Kidney (tissue), 14 donors: ENCODE data around the gene IPPK. TPM values are rescaled to one million over a fixed set of nuclear protein-coding genes. Genes with fewer than 3 reads are reported as not detected.

Source experiments
- DNase-seq, 5 donors: peaks; one replicate each; pipeline ENCODE4 v3.0.0-alpha.2; 2013 to 2020
- FAIRE-seq: peaks from 2 replicates; lab custom pipeline; 2012; peaks lifted over from hg19 to GRCh38; lab: Jason Lieb, UNC
- H3K27ac ChIP-seq, 2 donors: one replicate each; pipeline ENCODE4 v1.7.0; 2013; ENCODE audit warnings: low read depth in 2 of 2, low read length in 2 of 2, inconsistent platforms in 1 of 2
- H3K27me3 ChIP-seq: one replicate; pipeline ENCODE4 v1.7.1; 2013; ENCODE audit warnings: low read length, inconsistent platforms; ENCODE audit not compliant: control insufficient read depth, insufficient read depth
- H3K36me3 ChIP-seq, 3 donors: one replicate each; pipeline versions ENCODE4 v1.7.0 to v1.7.1; 2013; ENCODE audit warnings: low read length in 3 of 3, control low read depth in 1 of 3, inconsistent platforms in 1 of 3; ENCODE audit not compliant: insufficient read depth in 3 of 3, control insufficient read depth in 2 of 3
- H3K4me1 ChIP-seq, 3 donors: one replicate each; pipeline versions ENCODE4 v1.7.0 to v1.7.1; 2013; ENCODE audit warnings: low read length in 3 of 3, inconsistent platforms in 1 of 3, low read depth in 1 of 3; ENCODE audit not compliant: control insufficient read depth in 2 of 3, insufficient read depth in 2 of 3
- H3K4me3 ChIP-seq, 3 donors: one replicate each; pipeline versions ENCODE4 v1.7.0 to v1.8.1; 2013; ENCODE audit warnings: low read length in 3 of 3, control low read depth in 1 of 3, inconsistent platforms in 1 of 3
- H3K9ac ChIP-seq, 3 donors: one replicate each; pipeline versions ENCODE4 v1.7.0 to v1.7.1; 2013; ENCODE audit warnings: low read length in 3 of 3, control low read depth in 1 of 3, inconsistent platforms in 1 of 3
- H3K9me3 ChIP-seq, 3 donors: one replicate each; pipeline versions ENCODE4 v1.7.0 to v1.7.1; 2013; ENCODE audit warnings: low read length in 3 of 3, control low read depth in 1 of 3, inconsistent platforms in 1 of 3; ENCODE audit not compliant: control insufficient read depth in 2 of 3, insufficient read depth in 1 of 3
- CTCF ChIP-seq: IDR thresholded peaks from 3 replicates; pipeline ENCODE4 v1.5.1; 2012; ENCODE audit warnings: mild to moderate bottlenecking, moderate library complexity, borderline replicate concordance; ENCODE audit not compliant: insufficient read depth; ENCODE audit errors: extremely low read depth
- intact Hi-C: fragments of 100-400 bp; cut with DNase I; formaldehyde crosslinking; loops from one replicate; pipeline ENCODE4 v1.11.1; 2022
- polyA plus RNA-seq: library from polyadenylated mRNA; stranded (reverse); fragments of 350-450 nt; fragmentation: Illumina TruSeq; extraction: RNeasy Lipid Tissue Mini Kit (QIAGEN cat#74804); gene quantifications from one replicate; pipeline ENCODE4 v1.2.3, GENCODE V29; 2014; ENCODE audit warnings: low read depth, low replicate concordance; ENCODE audit not compliant: insufficient read depth
- total RNA-seq: library from RNA; stranded (reverse); fragmentation: NEBNext Ultra II Directional; extraction: Animal tissue kit (Norgen Biotek cat#: 25700); gene quantifications from one replicate; pipeline ENCODE4 v1.2.1, GENCODE V29; 2021
- donor health status: control.
- donor health status: control.
- donor health status: control.
- donor health status: control.
- donor health status: control.
- donor health status: DM: yes; HTN: yes; CAD: no.
- donor health status: Normal renal cell carcinoma (clear cell type).

Gene IPPK
- total and polyA plus RNA-seq, 2 donors from 2014 or later = 7.3 to 10.2 TPM

DNA sequence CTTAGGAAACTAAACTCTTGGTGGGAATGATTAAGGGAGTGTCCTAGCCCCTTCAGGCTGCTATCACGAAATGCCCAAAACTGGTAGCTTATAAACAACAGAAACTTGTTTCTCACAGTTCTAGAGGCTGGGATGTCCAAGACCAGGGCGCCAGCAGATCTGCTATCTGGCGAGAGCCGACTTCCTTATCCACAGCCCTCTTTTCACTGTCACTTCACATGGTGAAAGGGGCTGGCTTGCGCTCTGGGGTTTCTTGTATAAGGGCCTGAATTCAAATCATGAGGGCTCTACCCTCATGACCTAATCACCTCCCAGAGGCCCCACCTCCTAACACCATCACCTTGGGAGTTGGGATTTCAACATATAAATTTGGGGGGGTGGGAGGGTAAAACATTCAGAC, 49.1 kb downstream of the IPPK start:
- FAIRE-seq = no peak
- intact Hi-C loops = no loop called here
- peak in 1 of 5 donors; percentile 15 for DNase-seq

DNA sequence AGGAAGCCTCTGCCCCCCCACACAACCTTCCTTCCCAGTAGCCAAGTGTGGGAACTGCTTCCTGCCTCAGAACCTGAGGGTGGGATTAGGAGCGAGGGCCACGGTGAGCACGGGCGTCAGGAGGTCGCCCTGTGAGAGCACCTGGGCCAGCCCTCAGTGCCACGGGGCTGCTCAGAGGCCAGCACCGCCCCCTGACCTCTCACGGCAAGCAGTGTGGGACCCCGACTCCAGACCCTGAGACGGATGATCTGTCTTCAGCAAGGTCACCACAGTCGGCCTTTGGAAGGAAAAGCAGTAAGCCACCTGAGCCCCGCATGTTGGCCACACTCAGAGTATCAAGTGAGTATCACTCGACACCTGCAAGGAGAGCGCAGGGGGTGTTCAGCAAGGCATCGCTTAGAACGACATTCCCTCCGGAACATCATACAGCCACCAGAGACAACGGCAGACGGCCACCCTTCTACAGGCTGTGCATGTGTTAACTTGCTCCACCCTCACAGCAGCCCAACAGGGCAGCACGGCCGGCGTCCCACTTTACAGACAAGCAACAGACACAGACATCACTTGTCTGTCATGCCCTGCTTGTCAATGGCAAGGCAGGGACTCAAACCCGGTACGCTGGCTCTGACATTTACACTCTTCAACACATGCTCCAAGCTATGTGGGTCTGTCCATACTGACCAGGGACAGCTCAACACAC, 50.2 kb downstream of the IPPK start:
- intact Hi-C loops = no loop called here
- peaks cover 6 to 19% (median 19%) of the 10 kb centered on the region in 3 donors for H3K4me1 ChIP-seq
- FAIRE-seq = no peak
- no peak overlapping the region for H3K27ac ChIP-seq
- no peaks in the 10 kb centered on the region for H3K9me3 ChIP-seq
- peaks cover 0 to 16% (median 8%) of the 10 kb centered on the region in 3 donors for H3K36me3 ChIP-seq
- TF ChIP-seq CTCF = no peak
- no peak overlapping the region for H3K9ac ChIP-seq
- H3K27me3 ChIP-seq = no peaks in the 10 kb centered on the region
- DNase-seq = peak in 1 of 5 donors; percentile 8
- no peak overlapping the region for H3K4me3 ChIP-seq

More for the DNA sequence above, 49.1 kb downstream of the IPPK start:
- Histone ChIP-seq H3K9ac (no peak overlapping the region), H3K9me3 (no peaks in the 10 kb centered on the region), H3K4me3 (no peak overlapping the region), H3K27ac (no peak overlapping the region), H3K36me3 (peaks cover 2 to 9% (median 3%) of the 10 kb centered on the region in 3 donors), H3K4me1 (peaks cover 1 to 17% (median 16%) of the 10 kb centered on the region in 3 donors), H3K27me3 (no peaks in the 10 kb centered on the region)
- no peak for TF ChIP-seq CTCF

- Histone ChIP-seq H3K4me3 (no peak overlapping the region), H3K9me3 (no peaks in the 10 kb centered on the region), H3K4me1 (peaks cover 6 to 19% (median 19%) of the 10 kb centered on the region in 3 donors), H3K27ac (peak overlapping the region in 1 of 2 donors; percentile 59), H3K36me3 (peaks cover 0 to 16% (median 9%) of the 10 kb centered on the region in 3 donors), H3K27me3 (no peaks in the 10 kb centered on the region), H3K9ac (no peak overlapping the region)
- FAIRE-seq (no peak), DNase-seq (peak in 1 of 5 donors; percentile 37)
- intact Hi-C loops = no loop called here
- no peak for TF ChIP-seq CTCF
Observed at GRCh38 chr9:92618633-92619225, 51.2 kb downstream of the IPPK start.
